AG20443 (cell line): ENCODE results near the gene DDR1.

ENCODE experiments used
- DNase-seq: peaks from one replicate; pipeline ENCODE4 v3.0.0; 2012; ENCODE audit warnings: low spot score, mixed read lengths

DDR1 gene

DNA sequence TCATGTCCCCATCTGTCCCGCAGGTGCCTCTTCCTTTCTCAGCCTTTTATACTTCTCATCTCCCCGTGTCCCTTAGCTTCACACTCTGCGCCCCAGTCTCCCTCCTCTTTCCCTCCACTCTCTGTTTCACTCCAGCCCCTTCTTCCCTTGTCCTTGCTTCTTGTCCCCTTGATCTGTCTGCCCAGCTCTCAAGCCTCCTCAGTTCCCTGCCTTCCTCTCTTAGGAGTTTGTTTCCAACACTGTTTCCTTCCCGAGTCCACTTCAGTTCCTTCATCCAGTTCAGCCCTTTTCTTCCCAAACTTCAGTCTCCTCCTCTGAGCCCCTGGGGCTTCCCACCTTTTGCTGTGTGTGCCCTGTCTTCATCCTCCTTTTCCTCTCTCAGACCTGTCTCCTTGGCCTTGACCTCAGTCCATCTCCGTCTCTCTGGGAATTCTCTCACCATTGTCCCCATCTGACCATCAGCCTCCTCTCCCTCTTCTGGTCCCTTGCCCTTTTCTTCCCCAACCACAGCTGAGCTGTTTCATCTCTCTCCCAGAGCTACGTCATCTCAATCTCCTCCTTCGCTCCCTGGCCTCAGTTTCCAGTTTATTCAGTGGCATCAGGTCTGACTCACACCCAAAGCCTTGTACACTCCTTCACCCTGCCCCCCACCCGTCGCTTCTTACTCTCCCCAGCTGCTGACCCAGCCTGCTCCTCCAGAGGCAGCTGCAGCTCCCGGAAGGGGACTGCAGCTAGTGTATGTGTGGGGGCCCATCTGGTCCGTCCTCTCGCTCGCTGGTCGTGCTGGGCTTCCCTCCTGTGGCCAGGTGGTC lies 2.7 kb upstream of the DDR1 start:
- no peak for DNase-seq

DNA sequence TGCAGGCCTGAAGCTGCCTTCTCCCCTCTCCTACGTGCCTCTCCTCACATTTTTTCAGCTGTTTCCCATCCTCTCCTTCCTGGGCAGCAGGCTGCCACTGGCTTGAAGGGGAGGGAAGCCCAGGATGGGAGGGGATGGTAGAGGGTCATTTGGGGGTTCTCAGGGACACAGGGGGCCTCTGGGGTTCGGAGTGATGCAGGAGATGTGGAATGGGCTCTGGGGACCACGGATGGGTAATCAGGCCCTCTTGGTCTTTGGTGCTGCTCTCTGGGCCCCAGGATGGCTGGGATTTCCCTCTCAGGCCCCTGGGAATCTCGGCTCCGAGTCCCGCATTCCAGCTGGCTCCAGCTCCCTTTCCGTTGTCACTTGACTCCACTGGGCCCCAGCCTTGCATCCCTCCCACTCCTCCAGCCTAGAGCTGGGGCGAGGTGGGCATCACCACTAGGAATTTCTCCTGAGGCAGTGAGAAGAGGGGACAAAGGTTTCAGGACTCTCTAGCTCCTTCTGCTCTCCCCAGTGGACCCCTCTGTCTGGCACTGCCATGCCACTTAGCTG lies 2.0 kb upstream of the DDR1 start:
- peak; percentile 11 for DNase-seq

DNA sequence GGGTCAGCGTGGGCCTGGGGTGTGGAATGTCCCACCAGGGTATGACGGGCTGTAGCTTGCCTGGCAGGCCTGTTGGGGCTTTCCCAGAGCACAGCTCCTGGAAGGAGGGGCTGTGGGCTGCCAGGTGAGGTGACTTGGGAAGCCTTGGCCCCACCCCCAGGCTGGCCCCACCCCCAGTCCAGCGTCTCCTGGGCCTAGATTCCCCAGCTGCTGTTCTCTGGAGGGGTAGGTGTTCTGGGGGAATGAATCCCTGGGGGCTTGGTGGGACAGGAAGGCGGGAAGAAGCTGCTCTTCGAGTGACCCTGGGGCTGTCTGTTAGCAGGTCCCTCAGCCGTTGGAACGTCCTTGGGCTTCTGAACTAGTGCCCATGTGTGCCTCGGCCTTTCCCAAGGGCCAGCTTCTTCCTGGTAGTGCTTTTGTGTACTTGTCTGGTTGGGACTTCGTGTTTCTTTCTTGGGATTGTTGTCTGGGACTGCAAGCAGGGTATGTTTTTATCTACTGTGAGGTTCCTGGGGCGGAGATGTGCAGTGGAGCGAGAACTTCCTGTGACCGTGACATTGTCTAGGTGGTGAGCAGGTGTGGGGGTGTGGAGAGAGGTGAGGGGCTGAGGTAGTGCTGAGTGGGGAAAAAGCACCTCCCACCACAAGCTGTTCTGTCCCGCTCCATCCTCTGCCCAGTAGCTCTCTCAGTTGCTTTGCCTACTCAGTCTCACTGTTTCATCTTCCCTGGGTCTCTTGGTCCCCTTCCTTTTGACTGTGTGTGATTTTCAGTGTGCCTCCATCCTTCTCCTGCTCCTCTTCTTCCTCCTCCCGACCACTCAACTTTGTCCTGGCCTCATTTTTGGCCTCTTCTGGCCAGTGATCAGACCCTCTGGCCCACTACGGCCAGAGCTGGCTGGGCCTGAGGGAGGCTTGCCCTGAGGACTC lies 1.3 kb upstream of the DDR1 start:
- peak; percentile 10 for DNase-seq

DNA sequence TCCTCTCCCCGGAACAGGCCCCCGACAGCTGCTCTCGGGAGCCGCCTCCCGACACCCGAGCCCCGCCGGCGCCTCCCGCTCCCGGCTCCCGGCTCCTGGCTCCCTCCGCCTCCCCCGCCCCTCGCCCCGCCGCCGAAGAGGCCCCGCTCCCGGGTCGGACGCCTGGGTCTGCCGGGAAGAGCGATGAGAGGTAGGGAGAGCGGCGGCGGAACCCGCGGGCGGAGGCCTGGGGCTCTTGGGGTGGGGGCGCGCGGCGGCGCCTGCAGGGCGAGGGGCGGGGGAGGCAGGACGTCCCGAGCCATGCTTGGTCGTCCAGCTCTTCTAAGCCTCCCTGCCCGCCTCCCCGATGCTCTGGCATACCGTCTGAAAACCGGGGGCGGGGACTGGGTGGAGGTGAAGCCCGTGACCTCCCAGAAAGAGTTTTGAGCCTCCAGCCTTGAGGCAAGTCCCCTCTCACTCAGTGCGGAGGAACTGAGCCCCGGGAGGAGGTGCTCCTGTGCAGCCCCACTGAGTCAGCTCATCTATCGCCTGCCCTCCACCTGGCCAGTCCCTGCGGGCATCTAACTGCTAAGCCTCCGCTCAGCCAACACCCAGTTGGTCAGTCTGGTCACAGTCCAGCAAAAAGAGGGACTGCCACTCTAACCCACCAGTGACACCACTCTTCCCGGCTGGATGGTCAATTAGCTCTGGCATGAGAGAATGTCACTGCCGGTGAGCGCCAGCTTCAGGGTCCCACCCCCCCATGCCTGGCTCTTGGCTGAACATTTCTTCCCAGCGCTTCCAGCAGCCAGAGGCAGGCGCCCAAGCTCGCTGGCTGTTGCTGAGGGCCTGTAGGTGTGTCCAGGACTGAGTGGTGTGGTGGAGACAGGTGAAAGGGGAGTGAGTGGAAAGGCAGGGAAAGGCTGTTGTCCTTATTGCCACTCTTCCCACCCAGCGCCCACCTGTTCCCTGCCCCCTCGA lies 482 bp downstream of the DDR1 start:
- peak; percentile 58 for DNase-seq

DNA sequence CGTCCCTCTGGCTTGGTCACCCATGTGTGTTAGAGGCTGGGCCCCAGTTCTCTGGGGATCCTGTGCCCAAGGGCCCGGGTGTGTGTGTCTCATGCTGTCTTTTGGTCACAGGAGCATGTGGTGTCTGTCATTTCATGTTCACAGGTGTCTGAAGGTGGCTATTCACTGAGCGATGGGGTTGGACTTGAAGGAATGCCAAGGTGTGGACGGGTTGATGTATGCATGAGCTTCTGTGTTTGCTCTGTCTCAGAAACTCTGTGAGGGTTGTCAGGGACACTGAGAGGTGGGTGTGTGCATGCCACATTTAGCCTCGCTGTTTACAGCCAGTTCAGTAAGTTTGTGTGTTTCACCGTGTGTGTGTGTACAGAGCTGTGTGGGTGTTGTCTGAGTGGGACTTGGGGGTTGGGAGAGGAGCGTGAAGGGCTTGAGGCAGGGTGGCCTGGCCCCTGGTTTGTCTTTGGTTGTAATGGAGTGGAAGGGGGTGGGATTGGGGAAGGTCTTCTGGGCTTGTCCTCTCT lies 1.2 kb downstream of the DDR1 start:
- DNase-seq, result no peak

DNA sequence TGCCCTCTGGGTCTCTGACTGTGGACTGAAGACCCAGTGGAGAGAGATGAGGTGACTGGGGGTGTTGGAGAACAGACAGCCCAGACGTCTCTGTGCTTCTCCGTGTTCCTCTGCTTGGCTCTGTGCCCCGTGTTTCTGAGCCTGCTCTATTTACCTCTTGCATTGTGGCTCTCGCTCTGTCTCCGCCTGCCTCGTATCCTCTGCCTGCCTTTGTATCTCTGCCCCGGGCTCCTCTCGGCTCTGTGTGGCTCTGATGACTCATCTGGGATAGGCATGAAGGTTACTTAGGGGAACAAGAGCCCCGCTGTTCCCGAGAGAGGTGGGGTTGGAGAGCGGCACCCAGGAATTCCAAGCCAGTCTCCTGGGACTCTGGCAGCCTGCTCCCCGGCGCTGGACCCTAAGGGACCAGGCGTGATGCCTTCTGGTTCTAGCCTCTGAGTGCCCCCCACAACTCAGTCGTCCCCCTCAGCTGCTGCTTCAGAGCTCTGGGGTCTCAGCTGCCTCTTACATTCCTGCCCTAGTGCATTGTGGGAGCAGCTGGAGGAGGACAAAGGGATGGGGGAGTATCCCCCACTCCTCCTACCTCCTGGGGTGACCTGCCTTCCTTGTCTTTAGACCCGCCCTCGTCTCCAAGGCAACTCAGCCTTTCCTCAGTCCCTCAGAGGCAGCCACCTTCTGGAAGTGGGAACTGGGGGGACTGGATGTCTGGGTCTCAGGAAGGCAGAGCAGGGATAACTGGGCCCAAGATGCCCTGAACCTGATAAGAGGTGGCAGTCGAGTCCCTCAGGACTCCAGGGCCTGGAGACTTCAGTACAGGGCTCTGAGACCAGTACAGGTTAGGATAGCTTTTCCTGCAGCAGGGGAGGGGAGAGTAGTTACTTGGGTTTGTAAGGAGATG lies 1.9 kb downstream of the DDR1 start:
- peak; percentile 80 for DNase-seq

DNA sequence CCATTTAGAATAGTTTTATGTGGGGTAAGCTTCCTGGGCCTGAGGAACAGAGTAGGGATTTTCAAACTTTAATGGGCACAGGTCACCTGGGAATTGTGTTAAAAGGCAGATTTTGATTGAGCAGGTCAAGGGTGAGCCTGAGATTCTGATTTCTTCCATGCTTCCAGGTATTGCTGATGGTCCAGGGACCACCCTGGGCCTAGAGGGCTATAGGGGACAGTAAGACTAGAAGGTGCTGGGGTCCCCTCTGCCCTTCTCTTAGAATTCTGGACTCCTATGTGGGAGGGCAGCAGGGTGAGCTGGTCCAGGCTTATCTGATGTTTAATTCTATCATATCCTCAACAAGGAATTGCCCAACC lies 2.6 kb downstream of the DDR1 start:
- DNase-seq, result no peak

DNA sequence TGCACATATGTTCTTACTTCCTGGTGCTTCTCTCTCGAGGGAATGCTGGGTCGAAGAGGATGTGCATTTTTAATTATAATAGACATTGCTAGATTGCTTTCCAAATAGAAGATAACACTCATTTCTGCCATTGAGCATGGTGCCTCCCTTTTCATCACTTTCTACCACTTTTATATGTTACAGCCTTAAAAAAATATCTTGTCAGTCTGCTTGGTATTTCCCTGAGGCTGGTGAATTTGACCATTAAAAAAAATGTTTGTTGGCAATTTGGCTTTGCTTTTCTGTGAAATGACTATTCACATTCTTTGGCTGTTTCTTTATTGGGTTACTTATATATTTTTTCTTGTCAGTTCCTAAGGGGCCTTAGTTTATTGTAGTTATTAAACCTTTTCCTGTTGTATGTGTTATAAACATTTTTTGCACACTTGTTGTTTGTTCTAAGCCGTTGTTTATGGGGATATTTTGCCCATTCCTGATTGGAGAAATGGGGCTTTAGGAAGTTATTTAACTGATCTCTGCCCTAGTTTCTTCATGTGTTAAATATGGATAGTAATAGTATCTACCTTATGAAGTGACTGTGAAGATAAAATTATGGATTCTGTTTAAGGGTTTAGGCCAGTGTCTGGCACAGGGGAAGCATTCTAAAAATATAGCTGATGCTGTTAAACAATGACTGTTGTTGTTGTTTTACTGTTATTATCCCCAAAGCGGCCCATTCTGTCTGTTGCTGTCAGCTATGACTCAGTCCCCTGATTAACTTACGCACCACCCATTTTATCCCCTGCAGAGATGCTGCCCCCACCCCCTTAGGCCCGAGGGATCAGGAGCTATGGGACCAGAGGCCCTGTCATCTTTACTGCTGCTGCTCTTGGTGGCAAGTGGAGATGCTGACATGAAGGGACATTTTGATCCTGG lies 3.8 kb downstream of the DDR1 start:
- peak; percentile 76 for DNase-seq

DNA sequence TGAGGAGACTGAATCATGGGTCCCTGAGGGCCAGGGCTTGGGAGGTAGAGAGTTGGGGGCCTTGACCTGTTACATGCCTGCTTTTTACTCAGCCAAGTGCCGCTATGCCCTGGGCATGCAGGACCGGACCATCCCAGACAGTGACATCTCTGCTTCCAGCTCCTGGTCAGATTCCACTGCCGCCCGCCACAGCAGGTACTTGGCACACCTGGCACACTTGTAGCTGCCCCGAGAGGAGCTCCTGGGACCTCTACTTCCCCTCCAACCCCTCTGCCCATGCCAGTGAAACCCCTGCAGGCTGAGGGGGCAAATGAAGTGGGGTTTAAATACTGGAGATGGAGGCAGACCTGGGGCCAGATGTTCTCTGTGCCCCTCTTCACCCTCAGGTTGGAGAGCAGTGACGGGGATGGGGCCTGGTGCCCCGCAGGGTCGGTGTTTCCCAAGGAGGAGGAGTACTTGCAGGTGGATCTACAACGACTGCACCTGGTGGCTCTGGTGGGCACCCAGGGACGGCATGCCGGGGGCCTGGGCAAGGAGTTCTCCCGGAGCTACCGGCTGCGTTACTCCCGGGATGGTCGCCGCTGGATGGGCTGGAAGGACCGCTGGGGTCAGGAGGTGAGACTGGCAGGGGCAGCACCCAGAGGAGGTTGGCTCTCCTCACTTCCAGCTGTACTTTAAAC lies 4.6 kb downstream of the DDR1 start:
- no peak for DNase-seq

DNA sequence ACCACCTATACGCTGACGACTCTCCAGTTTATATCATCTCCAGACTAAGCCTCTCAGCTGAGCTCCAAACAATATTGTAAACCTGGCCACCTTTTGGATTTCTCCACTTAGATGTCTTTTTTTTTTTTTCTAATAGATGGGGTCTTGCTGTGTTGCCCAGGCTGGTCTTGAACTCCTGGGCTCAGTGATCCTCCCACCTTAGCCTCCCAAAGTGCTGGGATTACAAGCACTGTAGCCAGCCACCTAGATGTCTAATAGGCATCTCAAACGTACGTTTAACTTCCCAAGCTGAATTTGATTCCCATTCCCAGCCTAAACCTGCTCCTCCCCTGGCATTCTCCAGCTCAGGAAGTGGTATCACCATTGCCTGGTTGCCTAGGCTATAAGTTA lies 5.2 kb downstream of the DDR1 start:
- no peak for DNase-seq

DNA sequence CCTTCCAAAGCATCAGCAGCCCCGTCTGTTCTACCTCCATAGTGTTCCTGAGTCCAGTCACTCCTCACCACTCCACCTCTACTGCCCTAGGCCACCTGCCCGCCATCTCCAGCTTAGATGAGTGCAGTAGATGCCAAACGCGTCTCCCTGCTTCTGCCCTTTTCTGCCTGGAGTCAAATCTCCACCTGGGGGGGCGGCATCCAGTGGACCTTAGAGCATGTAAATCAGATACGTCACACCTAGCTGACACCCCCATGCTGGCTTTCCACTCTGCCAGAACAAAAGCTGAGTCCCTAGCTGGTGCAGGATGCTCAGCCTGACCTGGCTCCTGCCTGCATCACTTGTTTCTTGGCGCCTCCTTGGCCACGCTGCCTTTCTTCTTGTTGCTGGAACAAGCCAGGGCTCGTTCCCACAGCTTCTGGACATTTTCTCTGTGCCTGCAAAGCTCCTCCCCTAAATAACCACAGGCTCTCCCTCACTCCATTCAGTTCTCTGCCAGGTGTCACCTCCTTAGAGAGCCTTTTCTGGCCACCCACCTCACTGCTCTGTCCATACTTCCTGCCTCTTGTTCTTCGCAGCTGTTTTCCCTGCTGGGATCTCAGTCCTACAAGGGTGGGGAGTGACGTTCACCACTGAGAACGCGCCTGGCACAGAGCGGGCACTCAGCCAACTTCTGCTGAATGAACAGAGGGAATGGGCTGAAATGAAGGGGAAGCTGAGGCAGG lies 5.8 kb downstream of the DDR1 start:
- DNase-seq, result no peak

DNA sequence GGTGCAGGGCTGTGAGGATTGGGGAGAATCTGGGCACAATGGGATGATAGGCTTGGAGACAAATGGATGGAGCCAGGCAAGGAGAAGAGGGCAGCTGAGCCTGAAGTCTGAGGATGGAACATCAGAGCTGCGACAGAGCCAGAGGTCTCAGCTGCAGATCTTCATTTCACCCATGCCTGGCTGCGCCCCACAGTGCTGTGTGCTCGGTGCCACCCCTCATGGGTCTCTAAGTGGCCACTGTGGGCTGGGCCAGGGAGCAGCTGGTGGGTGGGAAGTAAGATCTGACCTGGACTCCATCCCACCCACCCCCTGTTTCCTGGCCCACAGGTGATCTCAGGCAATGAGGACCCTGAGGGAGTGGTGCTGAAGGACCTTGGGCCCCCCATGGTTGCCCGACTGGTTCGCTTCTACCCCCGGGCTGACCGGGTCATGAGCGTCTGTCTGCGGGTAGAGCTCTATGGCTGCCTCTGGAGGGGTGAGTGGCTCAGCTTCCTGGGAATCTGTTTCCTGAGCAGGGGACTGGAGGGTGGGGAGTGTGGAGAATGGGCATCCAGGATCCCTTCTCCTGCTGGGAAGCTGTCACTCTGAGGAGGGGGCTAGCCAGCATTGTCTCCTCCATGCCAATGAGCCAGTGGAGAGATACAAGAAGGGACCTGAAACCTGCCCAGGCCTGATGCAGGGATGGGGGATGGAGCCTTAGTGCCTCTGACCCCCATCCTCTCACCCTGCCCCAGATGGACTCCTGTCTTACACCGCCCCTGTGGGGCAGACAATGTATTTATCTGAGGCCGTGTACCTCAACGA lies 6.5 kb downstream of the DDR1 start:
- DNase-seq, result no peak

DNA sequence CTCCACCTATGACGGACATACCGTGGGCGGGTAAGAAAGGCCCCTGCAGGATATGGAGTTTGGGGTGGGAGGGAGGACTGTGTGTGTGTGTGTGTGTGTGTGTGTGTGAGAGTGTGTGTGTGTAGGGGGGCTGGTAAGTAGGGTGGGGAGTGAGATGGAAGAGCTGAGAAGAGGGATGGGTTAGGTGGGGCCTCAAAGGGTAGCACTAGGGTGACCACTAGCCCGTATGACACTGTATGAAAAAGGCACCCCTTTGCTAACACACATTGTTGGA lies 7.1 kb downstream of the DDR1 start:
- DNase-seq, result no peak

DNA sequence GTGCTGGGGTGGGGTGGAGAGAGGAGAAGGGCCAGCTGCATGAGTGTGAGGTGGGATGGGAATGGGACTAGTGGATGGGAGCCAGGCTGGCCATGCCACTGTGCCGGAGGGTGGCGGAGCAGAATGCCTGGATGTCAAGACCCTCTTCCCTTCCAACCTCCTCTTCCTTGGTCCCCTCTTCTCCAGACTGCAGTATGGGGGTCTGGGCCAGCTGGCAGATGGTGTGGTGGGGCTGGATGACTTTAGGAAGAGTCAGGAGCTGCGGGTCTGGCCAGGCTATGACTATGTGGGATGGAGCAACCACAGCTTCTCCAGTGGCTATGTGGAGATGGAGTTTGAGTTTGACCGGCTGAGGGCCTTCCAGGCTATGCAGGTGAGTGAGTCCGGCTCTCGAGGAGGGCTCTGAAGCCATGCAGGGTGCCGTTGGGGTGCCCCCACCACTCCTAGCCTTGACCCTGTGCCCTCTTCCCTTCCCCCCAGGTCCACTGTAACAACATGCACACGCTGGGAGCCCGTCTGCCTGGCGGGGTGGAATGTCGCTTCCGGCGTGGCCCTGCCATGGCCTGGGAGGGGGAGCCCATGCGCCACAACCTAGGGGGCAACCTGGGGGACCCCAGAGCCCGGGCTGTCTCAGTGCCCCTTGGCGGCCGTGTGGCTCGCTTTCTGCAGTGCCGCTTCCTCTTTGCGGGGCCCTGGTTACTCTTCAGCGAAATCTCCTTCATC lies 7.7 kb downstream of the DDR1 start:
- DNase-seq, result no peak

DNA sequence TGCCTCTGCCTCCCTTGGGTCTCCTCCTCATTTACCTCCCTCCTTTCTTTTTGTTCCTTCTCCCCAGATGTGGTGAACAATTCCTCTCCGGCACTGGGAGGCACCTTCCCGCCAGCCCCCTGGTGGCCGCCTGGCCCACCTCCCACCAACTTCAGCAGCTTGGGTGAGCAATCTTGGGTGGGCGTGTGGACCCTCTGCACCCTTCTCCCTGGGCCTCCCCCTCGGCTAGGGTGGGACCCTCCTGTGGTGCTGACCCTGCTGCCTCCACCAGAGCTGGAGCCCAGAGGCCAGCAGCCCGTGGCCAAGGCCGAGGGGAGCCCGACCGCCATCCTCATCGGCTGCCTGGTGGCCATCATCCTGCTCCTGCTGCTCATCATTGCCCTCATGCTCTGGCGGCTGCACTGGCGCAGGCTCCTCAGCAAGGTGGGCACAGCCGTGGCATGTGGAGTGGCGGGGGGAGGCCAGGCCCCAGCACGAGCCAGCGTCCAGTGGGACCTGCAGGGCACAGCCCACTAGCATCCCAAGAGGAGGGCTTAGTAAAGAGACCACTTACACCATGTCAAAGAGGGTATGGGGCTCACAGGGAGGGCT lies 8.8 kb downstream of the DDR1 start:
- no peak for DNase-seq

DNA sequence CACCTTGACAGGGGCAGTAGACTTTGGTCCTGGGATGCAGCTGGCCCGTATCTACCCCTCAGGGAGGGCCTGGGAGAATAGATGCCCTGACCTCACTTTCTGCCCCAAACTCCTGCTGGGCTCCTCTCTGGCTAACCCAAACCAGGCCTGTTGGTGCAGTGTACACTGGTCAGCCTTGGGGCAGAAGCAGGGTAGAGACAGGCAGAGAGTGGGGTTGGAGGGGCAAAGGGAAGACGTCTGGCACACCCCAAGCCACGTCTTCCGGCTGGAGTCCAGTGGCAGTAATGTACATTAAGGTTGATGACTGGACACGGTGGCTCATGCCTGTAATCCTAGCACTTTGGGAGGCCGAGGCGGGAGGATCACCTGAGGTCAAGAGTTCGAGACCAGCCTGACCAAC lies 9.3 kb downstream of the DDR1 start:
- no peak for DNase-seq

DNA sequence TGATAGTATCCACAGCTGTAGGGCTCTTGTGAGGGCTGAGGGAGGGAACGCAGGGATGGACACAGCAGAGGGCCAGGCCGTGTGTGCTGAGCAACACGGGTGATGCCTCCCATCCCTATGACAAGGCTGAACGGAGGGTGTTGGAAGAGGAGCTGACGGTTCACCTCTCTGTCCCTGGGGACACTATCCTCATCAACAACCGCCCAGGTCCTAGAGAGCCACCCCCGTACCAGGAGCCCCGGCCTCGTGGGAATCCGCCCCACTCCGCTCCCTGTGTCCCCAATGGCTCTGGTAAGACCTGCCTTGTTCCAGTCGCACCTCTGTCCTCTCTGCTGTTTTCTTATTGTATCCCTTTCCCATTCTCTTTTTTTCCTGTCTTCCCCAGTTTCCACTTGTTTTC lies 10.1 kb downstream of the DDR1 start:
- DNase-seq, result no peak
